SK-N-SH (cell line): ENCODE data around the gene MRPL32.

Experiments
- CTCF ChIP-seq: fragments of 200-600 bp; sonication (generic); IDR thresholded peaks from 2 replicates; pipeline ENCODE4 v1.6.1; 2017; ENCODE audit warnings: antibody characterized with exemption, mild to moderate bottlenecking, moderate library complexity
- EP300 ChIP-seq, 2 experiments: IDR thresholded peaks; 2 replicates each; pipeline versions ENCODE4 v1.4.0 to v1.6.1; 2012; ENCODE audit warnings: borderline replicate concordance in 1 of 2, low read depth in 1 of 2, low read length in 1 of 2
- FOSL2 ChIP-seq: IDR thresholded peaks from 2 replicates; pipeline ENCODE4 v1.4.0; 2012; ENCODE audit warnings: low read depth, mild to moderate bottlenecking, moderate library complexity, borderline replicate concordance
- MXI1 ChIP-seq: IDR thresholded peaks from 2 replicates; pipeline ENCODE4 v1.6.1; 2012; ENCODE audit warnings: mild to moderate bottlenecking, low read depth, low read length, improper control_type of control experiment
- NFIC ChIP-seq: IDR thresholded peaks from 2 replicates; pipeline ENCODE4 v1.4.0; 2012; ENCODE audit warnings: borderline replicate concordance
- NRF1 ChIP-seq: IDR thresholded peaks from 2 replicates; pipeline ENCODE4 v1.6.1; 2012; ENCODE audit warnings: low read depth, mild to moderate bottlenecking, low read length
- PBX3 ChIP-seq: IDR thresholded peaks from 2 replicates; pipeline ENCODE4; 2012
- POLR2AphosphoS5 ChIP-seq: IDR thresholded peaks from 2 replicates; pipeline ENCODE4 v1.6.1; 2012; ENCODE audit warnings: low read depth, low read length
- RFX5 ChIP-seq: IDR thresholded peaks from 2 replicates; pipeline ENCODE4 v1.6.1; 2012; ENCODE audit warnings: mild to moderate bottlenecking, improper control_type of control experiment, low read length
- SIN3A ChIP-seq: IDR thresholded peaks from 2 replicates; pipeline ENCODE4 v1.6.1; 2012; ENCODE audit warnings: low read depth, mild to moderate bottlenecking, low read length, moderate library complexity, borderline replicate concordance
- TAF1 ChIP-seq: IDR thresholded peaks from 2 replicates; pipeline ENCODE4 v1.6.1; 2012; ENCODE audit warnings: low read depth, mild to moderate bottlenecking, low read length, moderate library complexity, borderline replicate concordance
- TF ChIP-seq, protein P1 (sequence below): IDR thresholded peaks from 2 replicates; pipeline ENCODE4 v1.4.0; 2012; ENCODE audit warnings: low read depth, borderline replicate concordance

DNA sequence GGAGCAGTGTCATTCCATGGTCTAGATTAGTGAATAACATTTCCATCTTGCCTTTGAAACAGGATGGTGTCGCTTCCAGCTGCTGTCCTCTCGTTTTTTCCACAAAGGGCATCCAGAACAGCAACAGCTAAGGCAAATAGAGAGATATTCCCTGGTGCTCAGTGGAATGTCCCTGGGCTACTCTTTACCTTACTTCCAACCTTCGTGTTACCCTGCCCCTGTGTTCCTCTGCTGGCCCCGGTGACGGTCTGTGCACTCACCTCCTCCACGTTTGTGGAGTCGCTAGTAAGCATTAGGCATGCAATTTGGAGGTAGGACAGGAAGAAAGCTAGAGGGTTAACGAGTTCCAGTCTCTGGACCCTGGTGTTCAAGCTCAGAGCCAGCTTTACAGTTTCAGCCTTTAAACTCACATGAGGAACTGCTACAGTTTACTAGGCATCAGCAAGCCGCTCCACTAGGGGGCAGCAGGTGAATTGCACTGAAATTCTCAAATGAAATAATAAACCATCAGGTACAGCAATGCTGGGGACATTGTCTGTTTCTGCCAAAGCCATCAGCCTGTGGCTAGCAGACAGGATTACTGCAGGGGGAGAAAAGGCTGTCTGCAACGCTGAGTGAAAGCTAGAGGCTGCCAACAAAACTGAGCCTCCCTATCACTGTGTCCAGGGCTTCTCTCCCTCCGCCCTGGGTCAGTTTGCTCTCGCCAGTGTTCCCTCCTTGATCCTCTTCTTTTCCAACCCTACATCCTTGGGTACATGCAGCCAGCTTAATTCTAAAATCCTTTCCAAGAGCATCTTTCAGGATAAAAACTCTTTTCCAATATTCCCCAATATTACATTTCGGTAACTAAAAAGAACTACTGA, 9.0 kb downstream of the MRPL32 start:
- TF ChIP-seq MXI1 (no peak), SIN3A (no peak), EP300 (IDR thresholded peaks at IDR 0.05; ENCODE audit: borderline replicate concordance in 1 of 2, low read depth in 1 of 2, low read length in 1 of 2) (no peak), NFIC (no peak), CTCF (peak; percentile 99), RFX5 (no peak), NRF1 (no peak), PBX3 (no peak), FOSL2 (no peak), TAF1 (no peak), POLR2AphosphoS5 (no peak)
- TF ChIP-seq, protein P1, sequence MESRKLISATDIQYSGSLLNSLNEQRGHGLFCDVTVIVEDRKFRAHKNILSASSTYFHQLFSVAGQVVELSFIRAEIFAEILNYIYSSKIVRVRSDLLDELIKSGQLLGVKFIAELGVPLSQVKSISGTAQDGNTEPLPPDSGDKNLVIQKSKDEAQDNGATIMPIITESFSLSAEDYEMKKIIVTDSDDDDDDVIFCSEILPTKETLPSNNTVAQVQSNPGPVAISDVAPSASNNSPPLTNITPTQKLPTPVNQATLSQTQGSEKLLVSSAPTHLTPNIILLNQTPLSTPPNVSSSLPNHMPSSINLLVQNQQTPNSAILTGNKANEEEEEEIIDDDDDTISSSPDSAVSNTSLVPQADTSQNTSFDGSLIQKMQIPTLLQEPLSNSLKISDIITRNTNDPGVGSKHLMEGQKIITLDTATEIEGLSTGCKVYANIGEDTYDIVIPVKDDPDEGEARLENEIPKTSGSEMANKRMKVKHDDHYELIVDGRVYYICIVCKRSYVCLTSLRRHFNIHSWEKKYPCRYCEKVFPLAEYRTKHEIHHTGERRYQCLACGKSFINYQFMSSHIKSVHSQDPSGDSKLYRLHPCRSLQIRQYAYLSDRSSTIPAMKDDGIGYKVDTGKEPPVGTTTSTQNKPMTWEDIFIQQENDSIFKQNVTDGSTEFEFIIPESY: no peak
